HG03571 (cell line): ENCODE measurements around the gene DEFB124.
"Not testable (repeated sequence)": the region's sequence is repeated elsewhere in the genome, so short reads cannot be mapped to it uniquely, and the experiment has no call there.

Experiments used
- ATAC-seq: cut with Tn5 transposase; IDR thresholded peaks from one replicate; pipeline ENCODE4 v1.9.1; 2021; ENCODE audit not compliant: unreplicated experiment

Gene DEFB124

DNA sequence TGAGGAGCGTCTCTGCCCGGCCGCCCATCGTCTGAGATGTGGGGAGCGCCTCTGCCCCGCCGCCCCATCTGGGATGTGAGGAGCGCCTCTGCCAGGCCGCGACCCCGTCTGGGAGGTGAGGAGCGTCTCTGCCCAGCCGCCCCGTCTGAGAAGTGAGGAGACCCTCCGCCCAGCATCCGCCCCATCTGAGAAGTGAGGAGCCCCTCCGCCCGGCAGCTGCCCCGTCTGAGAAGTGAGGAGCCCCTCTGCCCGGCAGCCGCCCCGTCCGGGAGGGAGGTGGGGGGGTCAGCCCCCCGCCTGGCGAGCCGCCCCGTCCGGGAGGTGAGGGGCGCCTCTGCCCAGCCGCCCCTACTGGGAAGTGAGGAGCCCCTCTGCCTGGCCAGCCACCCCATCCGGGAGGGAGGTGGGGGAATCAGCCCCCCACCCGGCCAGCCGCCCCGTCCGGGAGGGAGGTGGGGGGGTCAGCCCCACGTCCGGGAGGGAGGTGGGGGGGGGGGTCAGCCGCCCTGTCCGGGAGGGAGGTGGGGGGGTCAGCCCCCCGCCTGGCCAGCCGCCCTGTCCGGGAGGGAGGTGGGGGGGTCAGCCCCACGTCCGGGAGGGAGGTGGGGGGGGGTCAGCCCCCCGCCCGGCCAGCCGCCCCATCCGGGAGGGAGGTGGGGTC lies 47.9 kb downstream of the DEFB124 start:
- ATAC-seq = not testable (repeated sequence)

DNA sequence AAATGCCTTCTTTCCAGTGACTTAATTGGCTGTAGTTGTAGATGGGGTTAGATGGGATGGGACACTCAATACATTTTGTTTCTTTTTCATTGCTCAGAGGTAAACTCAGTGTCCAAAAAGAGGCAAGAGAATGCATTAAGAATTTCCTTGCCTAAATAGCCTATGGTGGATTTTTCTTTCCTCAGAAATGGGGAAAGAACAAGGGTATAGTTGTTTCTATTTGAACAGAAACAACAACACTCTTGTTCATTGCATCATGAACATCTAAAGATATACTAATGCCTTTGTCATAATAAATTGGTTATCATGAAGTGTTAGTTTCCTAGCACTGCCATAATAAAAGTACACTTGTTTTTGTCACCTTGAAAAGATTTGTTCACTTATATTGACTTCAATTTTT lies 49.1 kb downstream of the DEFB124 start:
- ATAC-seq = no peak

DNA sequence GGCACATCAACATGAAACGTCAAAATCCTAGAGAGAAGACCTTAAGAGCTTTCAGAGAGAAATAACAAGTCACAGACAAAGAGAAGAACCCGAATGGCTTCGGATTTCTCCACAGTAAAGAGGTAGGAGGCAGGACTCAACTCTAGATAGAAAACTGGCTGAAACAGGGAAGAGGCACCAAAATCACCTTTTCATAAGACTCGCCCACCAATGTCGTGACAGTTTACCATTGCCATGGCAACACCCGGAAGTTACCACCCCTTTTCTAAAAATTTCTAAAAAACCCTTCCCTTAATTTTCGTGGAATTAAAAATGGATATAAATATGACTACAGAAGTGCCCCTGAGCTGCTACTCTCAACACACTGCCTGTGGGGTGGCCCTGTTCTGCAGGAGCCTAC lies 56.6 kb downstream of the DEFB124 start:
- no peak for ATAC-seq

DNA sequence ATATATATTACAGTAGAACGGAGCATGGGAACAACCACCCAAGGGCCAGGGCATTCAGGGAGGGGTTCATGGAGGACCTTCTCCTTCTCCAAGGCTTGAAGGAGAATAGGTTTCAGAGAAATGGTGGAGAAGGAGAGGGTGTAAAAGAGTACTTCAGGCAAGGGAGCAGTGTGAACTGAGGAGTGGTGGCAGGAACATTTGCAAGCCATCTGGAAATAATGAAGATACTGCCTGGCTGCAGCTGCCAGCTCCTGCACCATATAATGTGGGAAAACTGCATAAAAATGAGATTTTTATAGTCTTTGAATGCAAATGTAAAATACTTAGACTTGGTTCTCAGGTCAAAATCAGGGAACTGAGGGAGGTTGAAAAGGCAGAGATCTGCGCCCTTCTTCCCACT lies 59.3 kb downstream of the DEFB124 start:
- no peak for ATAC-seq
